Esophagus mucosa (tissue), 1 donor: ENCODE data around the gene LCLAT1. TPM values are rescaled to one million over a fixed set of nuclear protein-coding genes. Genes with fewer than 3 reads are reported as not detected.

ENCODE experiments used
- ATAC-seq: fragments of 200-7000 bp; cut with Tn5 transposase; one replicate; pipeline ENCODE4 v1.9.1; 2020
- total RNA-seq: library from RNA; stranded (reverse); gene quantifications from one replicate; pipeline ENCODE4 v1.2.4, GENCODE V29; 2023
- donor health status: DM: yes; HTN: yes; CAD: no.

LCLAT1 gene
- 11.6 TPM for total RNA-seq

DNA sequence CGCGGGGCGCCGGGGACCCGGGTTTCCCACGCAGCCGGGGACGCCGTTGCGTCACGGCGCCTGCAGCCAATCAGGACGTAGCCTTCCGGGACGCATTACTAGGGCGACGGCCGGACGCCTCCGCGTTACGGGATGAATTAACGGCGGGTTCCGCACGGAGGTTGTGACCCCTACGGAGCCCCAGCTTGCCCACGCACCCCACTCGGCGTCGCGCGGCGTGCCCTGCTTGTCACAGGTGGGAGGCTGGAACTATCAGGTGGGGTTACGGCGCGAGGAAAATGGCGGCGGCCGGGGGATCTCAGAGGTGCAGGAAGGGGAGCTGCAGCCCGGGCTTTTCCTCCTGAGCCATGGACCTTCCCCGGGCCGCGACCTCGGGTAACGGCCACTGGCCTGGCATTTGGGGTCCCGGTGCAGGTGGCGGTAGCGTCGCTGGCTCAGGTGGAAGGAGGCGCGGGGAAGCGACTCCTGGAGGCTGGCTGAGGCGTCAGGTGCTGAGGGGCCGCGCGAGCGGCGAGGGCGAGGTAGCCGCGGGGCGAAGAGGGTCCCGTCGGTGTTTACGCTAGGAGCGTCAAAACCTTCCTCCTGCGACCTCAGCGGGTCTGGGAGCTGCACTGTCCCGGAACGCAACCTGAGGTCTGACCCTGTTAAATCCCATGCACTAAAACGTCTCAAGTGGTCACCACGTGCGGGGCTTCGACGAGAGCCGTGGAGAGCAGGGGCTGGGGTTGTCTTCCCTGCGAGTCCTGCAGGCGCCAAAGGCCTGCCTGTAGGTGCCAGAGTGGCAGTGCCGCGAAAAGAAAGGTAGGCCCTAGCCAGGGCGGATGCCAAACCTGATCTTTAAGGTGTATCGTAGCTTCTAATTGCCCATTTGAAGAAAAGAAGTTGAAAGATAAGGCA is at the start of gene LCLAT1:
Gene LCLAT1 (plus strand): TSS at position 98 of the 897 bp plus-strand sequence. CDS start 78,345 bp downstream, outside the sequence.
- peak; percentile 86 for ATAC-seq

DNA sequence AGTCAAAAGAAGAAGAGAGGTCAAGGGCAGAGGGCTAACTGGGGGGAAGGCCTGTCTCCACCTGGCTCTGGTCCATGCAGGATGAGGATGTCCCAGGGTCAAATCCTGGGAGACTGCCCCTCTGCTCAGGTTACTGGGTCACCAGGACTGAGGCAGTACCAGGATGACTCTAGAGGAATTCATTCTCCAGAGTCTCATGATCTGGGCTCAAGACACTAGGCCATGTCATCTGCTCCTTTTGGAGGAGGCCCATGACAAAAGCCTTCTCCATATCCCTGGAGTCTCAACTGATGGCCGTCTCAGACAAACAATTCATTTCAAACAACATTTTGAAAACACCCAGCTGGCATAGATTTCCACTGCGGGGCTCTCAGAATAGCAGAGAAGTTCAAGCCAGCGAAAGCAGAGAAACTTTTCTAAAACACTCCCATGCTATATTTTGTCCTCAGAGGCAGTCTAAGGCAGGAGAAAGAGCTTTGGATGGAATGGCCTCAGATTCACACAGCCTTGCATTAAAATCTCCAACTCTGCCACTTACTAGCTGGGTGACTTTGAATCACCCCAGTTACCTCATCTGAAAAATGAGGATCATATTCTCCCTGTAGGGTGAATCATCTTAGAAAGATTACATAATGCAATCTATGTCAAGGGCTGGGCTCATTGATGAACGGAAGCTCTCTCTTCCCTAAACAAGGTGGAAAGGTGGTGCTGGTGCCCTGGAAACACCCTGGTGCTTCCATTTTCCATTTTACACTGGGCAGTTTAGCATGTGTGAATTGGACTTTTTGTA is 48.8 kb upstream of the LCLAT1 start:
- peak; percentile 81 for ATAC-seq

DNA sequence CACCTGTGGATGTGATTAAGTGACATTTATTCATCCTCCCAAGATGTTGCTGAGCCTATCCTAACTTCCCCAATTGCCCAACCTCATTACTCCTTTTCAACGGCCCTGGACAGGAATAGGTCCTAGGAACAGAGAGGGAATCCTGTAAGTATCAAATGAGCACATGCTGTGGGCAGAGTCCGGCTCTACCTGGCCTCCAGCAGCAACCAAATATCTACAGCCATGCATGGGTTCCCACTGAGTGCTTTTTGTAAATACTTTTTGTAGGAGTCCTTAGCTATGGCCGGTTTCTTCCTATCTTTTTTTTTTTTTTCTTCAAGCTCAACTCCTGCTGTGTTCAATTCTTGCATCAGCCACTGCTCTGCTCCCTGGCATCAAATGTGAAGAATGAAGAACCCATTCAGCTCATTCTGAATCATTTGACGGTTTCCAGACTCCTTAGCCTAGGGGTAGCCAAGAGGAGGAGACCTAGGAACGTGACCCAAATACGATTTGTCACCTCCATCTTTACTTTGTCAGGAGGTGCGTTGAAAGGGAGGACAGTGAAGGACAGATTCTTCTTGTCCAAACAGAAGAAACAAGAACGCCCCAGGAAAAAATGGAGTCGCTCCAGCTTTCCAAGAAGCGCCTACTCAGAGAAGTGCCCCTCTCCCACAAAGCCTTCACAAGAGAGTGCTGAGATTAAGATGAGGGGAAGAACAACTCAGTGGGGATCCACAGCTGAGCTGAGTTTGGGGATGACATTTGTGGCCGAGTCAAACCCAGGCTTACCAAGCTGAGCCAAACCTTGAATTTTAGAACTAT is 46.7 kb upstream of the LCLAT1 start:
- no peak for ATAC-seq

DNA sequence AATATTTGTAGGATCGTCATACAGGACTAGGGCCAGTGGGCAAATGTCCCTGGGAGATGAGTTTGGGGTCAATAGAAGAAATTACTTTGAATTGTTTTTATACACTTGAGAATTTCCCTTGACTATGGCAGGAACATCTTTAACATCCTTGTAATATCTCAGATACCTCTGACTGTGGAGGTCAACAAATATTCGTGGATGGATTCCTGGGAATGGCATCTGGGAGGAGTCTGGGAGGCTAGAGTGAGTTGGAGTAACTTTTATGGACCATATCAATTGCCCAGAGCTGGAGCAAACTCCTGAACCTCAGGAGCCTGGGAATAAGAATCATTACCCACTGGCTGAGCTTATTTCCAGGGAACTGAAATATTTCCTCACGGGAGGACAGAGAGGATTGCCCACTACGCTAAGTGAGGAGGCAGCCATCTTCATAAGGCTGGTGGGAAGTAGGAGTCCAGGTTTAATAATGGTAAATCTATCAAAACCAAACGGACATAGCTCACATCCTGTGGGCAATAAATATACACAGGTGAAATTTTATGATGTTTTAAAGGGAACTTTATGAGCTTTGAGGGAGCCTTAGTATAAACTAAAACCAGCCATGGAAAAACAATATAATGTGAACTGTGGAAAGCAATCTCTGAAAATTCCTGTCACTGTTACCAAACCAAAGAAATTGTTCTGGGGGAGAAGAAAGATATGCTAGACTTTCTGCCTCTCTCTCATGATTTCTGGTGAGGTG is 44.4 kb upstream of the LCLAT1 start:
- no peak for ATAC-seq

DNA sequence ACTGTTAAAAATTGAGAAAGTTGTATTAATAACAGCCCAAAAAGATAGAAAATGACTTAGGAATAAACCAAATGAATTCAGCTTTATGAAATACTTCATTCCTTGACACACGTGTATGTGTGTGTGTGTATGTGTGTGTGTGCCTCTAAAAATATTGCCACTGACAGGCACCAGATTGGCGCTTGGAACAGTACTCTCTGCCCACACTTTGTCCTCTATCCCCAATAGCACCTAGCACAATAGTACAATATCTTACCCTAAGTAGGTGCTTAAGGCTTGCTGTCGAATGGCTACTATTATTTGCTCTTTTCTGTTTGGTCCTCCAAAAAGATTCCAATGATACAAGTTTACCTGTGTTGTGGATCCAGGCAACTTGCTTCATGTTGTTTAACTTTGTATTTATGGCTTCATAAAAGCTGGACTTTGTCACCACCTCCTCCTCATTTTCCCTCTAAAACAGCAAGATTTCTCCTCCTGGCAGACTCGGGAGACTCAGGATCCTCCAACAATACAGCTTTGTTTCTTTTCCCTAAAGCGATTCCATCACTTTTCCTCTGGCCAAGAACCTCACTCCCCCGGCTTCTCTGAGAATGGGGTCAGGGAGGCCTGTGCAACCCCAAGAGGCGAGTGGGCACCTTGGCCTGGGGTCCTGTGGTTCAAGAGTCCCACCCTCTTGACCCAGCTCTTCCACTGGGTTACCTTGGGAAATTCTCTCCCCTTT is 43.3 kb upstream of the LCLAT1 start:
- ATAC-seq: no peak

DNA sequence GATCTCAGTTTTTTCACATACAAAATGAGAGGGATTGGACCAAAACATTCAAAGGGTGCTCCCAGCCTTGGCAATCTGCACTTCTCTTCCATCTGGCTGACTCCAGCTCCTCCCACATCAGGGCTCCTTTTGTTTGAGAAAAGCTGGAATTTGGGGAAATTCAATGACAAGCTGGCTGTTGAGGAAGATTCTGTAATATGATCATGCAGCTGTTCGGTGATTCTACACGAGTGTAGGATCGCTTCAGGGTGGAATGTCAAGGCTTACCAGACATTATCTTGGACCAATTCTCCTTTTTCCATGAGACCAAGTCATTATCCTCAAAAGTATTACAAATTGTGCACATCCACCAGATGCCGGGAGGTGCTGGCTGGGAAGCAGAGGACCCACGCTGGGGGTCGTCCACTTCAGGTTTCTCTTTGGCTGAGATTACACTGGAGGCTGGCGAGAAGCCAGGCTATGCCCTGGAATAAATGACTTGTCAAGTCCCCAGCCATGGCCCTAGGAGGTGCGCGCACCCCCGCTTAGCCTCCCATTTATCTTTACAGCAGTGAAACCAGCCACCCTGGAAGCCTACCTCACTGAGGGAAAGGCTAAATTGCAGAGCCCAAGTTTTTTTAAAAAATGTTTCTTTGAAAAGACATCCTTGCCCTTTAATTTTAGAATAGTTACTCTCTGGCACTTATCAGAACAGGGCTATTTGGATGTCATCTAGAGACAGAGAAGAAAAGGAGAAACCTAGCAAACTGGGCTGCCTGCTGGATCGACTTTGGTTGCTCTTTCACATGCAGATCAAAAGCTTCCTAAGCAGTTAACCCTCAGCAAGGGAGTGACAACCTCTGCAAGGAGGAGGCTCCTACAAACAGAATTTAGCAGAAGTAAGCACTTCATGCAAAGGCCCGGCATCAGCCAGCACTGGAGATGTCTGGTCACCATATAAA is 42.5 kb upstream of the LCLAT1 start:
- ATAC-seq: no peak

DNA sequence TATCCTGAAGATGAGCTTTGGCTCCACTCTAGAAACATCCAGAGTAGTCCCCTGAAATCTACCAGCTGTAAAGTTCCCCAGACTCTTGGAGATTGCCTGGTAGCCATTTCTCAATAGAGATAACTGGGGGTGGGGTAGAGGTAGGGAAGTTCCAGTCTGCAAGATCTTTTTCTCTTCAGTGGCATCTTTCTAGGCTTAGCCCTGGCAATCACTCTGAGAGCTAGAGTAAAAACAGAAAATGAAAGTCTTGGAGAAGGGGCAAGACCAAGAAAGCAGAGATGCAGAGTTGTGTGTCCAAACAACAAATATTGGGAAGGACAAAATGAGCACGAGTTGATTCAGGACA is 41.8 kb upstream of the LCLAT1 start:
- no peak for ATAC-seq

DNA sequence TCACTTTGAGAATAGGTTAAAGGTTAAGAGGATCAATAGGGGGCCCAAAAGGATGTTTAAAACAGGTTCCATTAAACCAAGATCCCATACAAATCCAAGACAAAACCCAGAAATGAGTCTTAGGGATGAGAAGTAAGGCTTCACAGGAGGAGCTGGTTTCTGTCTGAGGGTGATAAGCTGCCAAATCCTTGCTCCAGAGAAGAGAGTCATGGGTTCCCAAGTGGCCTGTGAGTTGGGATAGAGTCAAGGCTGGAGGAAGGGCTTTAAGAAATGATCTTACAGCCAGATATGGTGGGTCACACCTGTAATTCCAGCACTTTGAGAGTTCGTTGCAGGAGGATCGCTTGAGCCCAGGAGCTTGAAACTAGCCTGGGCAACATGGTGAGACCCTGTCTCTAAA is 40.2 kb upstream of the LCLAT1 start:
- no peak for ATAC-seq

DNA sequence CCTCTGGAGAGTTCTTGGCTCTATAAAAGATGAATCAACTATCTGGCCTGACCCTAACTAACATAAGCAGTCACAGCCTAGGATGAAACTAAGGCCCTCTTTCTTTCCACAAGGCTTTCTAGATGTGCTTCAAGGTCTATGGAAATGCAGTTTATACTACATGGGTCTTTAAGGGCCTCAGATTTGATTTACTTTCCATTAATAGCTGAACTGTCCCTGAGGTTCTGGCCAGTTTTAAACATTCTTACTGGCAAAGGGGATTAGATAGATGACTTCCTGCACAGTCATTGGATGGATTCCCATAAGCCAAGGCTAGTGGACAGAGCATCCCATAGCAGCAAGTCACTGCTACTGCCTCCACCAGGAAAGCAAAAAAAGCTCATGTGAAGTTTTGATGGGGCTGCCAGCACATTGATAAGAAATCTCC is 38.1 kb upstream of the LCLAT1 start:
- no peak for ATAC-seq

DNA sequence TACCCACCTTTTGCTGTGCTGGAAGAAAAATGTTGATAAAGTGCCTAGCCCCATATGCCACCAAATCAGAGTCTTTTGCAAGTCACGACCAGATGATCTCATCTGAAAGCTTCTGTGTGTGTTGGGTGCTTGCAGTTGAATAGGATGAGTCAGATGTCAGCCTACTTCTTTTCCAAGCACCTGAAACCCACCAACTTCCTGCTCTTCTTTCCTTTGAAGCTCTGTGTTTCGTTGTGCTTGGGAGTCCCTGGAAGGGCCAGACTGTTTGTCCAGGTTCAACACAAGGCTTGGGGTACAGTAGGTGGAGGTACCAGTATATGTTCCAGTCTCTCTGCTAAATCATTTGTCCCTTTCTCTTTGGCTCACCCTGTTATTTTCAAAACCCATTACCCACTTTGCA is 36.8 kb upstream of the LCLAT1 start:
- ATAC-seq: peak; percentile 31

DNA sequence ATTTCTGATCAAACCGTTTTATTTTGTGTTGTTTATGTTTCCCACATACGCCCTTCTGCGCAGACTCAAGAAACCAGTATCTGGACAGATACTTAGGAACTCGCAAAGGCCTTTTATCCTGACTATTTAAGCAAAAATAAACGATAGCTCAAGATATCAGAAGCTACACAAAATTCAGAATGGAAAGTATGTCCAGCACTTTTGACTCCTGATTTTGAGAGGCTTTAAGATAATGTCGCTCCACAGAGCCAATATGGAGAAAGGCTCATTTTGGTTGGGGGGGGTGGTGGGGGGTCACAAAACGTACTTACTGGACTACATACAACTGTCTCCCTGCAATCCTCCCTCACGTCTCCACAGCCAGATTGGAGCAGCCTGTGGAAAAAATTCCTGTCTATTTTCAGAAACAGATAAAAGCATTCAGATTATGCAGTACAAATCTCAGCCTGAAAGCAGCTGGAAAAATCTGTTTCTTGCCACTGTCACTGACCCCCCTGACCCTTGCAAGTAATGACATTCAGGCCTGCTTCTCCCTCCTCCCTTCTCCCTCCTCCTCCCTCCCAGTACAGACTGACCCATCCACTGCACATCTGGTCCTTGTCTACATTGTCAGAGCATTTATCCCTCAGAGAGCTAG is 34.9 kb upstream of the LCLAT1 start:
- ATAC-seq: no peak

DNA sequence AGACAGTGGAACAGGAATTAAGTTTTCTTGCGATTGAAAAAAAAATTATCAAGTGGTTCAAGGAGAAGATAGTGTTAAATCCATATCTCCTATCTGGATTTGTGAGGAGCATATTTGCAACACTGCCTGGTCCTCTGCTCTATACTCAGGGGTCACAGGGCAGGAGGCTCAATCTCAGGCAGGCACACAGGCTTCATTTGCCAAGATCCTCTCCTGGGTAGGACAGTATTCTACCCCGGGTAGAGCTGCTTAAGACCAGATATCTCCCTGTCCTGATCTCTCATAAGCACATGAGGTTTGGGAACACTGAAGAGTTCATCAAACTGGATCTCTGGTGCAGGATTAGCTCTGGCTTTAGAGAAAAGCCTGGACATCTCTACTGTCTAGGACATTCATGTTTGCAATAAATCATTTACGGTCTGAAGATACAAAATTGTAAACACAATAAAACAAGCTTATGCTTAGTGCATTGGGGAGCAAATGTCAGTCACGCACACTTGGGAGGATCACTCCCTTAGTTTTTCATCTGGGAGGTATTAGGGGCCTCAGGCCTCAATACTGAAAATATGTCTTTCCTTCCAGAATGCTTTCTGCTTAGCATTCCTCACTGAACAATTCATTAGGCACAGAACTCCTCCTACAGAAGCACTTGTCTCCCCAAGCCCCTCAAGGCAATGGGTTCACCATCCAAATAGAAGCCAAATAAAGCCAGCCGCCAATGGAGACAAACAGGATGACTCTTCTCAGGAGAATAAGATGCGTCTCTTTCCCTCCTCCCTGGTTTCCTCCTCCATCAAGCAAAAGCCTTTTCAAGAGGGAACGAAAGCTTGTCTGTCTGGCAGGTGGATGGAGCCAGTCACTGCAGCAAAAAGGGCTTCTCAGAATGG is 34.1 kb upstream of the LCLAT1 start:
- ATAC-seq: no peak

DNA sequence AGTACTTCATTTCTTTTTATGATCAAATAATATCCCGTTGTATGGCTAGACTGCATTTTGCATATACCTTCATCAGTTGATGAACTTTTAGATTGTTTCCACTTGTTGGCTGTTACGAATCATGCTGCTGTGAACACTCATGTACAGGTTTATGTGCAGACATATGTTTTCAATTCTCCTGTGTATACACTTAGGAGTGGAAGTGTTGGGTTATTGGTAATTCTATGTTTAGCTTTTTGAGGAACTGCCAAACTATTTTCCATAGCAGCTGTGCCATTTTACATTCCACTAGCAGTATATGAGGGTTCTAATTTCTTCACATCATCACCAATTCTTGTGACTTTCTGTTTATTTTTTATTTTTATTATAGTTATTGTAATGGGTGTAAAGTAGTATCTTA is 32.1 kb upstream of the LCLAT1 start:
- ATAC-seq: no peak

DNA sequence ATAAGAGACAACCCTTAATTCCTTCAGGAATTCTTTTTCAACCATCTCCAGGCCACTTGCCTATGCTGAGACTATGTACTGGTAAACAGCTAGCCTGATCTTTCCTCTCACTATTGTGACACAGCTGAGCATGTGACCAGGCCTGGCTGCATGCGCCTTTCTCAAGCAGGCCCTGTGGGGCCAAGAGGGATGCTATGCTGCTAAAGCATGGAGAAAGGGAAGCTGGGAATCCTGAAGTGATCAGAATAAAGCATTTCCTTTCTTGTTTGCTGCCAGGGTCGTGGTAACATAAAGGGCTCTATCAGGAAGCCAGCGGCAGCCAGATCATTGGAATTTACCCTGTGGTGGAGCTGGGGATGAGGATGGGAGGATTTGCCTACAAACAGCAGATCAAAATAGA is 29.8 kb upstream of the LCLAT1 start:
- ATAC-seq: no peak

DNA sequence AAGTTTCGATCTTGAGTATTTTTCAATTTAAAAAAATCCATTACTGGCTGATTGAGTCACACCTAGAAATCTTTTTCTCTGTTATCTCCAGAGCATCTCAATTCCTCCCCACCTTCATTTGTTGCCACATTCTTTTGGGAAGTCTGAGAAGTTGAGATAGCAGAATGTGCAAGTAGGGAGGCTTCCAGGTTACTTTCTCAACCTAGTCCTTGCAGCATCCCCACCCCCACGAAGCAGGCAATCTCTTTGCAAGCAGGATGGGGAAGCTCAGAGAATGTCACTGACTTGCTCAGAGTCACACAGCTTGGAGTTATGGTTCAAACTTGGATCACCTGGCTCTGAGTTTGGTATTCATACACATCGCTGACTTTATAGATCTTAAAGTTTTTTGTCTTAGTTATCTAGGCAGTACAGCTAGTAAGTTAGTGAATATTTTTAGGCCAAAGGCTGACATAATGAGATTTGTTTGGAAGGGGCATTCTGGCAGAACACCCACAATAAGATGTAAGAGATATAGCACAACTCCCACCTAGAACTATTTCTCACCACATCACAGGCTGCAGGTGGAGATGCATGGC is 25.9 kb upstream of the LCLAT1 start:
- no peak for ATAC-seq

DNA sequence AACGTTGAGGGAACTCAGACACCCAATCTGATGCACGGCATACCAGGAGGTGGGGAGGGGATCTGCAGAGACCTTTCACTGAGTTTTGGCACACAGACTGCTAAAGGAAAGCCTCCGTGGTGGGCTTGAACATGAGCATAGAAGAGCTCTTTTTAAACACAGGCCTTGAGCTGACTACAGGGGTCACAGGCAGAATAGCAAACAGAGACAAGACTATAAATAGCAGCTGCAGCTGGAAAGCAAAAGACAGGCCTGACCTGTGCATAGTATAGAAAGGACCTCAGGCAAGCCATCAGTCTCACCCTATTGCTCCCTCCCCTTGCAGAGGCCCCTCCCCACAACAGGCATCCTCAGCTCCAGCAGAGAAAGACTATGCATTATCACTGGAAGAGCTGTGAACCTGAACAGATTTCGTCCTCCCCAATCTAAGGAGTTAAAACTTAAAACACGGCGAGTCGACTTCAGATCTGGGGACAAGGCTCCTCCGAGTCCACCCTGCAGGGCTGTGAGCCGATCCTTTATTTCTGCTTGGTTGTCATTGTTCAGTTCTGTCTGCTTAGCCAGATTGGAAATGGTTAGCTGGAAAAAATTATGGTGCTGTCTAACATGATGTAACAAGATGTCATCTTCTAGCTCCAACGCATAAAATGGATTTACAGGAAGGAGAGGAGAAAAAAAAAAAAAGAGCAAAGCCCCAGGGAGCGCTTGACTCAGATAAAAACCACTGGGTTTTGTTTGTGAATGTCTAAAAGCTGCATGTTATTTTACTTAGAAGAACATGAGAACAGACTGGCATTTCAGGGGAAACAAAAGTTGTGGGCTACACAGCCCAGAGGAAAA is 25.2 kb upstream of the LCLAT1 start:
- ATAC-seq: no peak

DNA sequence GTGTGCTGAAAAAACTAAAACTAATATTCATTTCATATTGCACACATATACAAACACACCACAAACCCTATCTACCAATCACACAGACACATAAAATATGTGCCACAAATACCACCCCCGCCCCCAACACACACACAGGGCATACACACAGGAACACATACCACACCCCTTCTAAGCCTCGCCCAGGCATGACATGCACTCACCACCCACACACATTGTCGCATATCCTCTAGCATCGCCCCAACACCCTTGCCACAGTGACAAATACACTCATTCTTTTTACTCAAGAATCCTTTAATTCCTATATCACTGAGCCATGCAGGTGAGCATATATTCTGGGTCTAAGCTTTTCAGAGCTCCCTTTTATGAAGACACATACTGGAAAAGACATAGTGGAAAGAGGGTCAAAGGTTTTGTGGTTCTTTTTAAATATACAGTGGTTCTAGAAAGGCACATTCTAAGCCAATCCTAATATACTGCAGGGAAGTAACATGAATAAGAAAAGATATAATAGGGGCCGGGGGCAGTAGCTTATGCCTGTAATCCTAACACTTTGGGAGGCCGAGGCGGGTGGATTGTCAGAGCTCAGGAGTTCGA is 24.5 kb upstream of the LCLAT1 start:
- ATAC-seq: peak; percentile 91
